Gastrocnemius medialis (tissue), 4 donors: ENCODE measurements around the gene CCNF. TPM values are rescaled to one million over a fixed set of nuclear protein-coding genes. Genes with fewer than 3 reads are reported as not detected.

ENCODE experiments used
- ATAC-seq, 2 donors: fragments of 150-250 bp; one replicate each; pipeline ENCODE4 v1.9.1; 2016
- DNase-seq, 2 donors: peaks; one replicate each; pipeline ENCODE4 v3.0.0-alpha.2; 2019
- H3K27ac ChIP-seq, 4 donors: fragments of 200-600 bp; sonication (generic); 1 replicate in 1 of 4; 2 replicates in 3 of 4; pipeline ENCODE4 v1.5.1; 2016 to 2018; ENCODE audit warnings: mild to moderate bottlenecking in 2 of 4, moderate library complexity in 1 of 4
- H3K27me3 ChIP-seq, 3 donors: fragments of 200-600 bp; sonication (generic) in 2 of 3; 1 replicate in 1 of 3; 2 replicates in 2 of 3; pipeline versions ENCODE4 v1.5.1 to v1.6.0; 2016 to 2019; ENCODE audit warnings: mild to moderate bottlenecking in 1 of 3, moderate library complexity in 1 of 3
- H3K36me3 ChIP-seq, 2 donors: fragments of 200-600 bp; sonication (generic) in 1 of 2; one replicate each; pipeline ENCODE4 v1.5.1; 2017 to 2018
- H3K4me1 ChIP-seq, 2 donors: fragments of 200-600 bp; sonication (generic) in 1 of 2; one replicate each; pipeline ENCODE4 v1.5.1; 2016 to 2017; ENCODE audit warnings: mild to moderate bottlenecking in 2 of 2
- H3K4me3 ChIP-seq, 4 donors: fragments of 200-600 bp; sonication (generic) in 3 of 4; 1 replicate in 1 of 4; 2 replicates in 3 of 4; pipeline ENCODE4 v1.5.1; 2016 to 2019; ENCODE audit warnings: mild to moderate bottlenecking in 2 of 4
- H3K9me3 ChIP-seq, 3 donors: fragments of 200-600 bp; sonication (generic) in 2 of 3; 1 replicate in 1 of 3; 2 replicates in 2 of 3; pipeline ENCODE4 v1.5.1; 2016 to 2019
- CTCF ChIP-seq, 5 experiments: fragments of 450-650 bp in 3 of 5; fragments of 200-600 bp in 2 of 5; sonication (generic) in 2 of 5; IDR thresholded peaks in 4 of 5; conservative IDR thresholded peaks in 1 of 5; 1 replicate in 4 of 5; 2 replicates in 1 of 5; pipeline ENCODE4 v1.5.1; 2016 to 2019; ENCODE audit warnings: antibody characterized with exemption in 5 of 5, mild to moderate bottlenecking in 3 of 5, moderate library complexity in 3 of 5
- POLR2A ChIP-seq, 2 donors: fragments of 450-650 bp; IDR thresholded peaks; one replicate each; pipeline ENCODE4 v1.6.1; 2017; ENCODE audit warnings: antibody characterized with exemption in 2 of 2, mild to moderate bottlenecking in 2 of 2, moderate library complexity in 2 of 2
- in situ Hi-C, 4 donors: fragments of 200-750 bp; cut with MboI; loops; one replicate each; pipeline versions ENCODE4 v1.15.0 to v1.8.0; 2017; ENCODE audit warnings: low sequenced_read_pairs in 4 of 4
- intact Hi-C: fragments of 100-400 bp; cut with DNase I; formaldehyde crosslinking; loops from one replicate; pipeline ENCODE4 v1.15.1; 2023; ENCODE audit warnings: low total_unique reads
- total RNA-seq, 4 donors: library from RNA; depleted of rRNA; stranded (reverse); fragments of >200 nt; gene quantifications; one replicate each; pipeline versions ENCODE4 v1.1.0 to v1.2.3, GENCODE V29; 2016

CCNF gene
- total RNA-seq, 4 donors from 2014 or later, result 1.8 to 3.6 (median 2.4) TPM

GRCh38 chr16:2452650-2453049, 23.4 kb downstream of the CCNF start:
- in situ Hi-C loops (no loop called here), intact Hi-C loops (no loop called here)
- ATAC-seq (no peak), DNase-seq (no peak)
- Histone ChIP-seq H3K36me3 (no peaks in the 10 kb centered on the region), H3K9me3 (no peaks in the 10 kb centered on the region), H3K4me3 (no peak overlapping the region), H3K4me1 (no peaks in the 10 kb centered on the region), H3K27ac (no peak overlapping the region), H3K27me3 (no peaks in the 10 kb centered on the region)
- TF ChIP-seq CTCF (IDR thresholded peaks at IDR 0.05 in 4 of 5, conservative IDR thresholded peaks at IDR 0.05 in 1 of 5) (no peak), POLR2A (IDR thresholded peaks at IDR 0.05) (no peak)

GRCh38 chr16:2455081-2455845, 26.0 kb downstream of the CCNF start:
- no peaks in the 10 kb centered on the region for H3K36me3 ChIP-seq
- intact Hi-C loops, result no loop called here

GRCh38 chr16:2456551-2457153, 27.4 kb downstream of the CCNF start:
- Histone ChIP-seq H3K4me1 (peaks cover 4 to 13% of the 10 kb centered on the region in 2 donors), H3K4me3 (no peak overlapping the region), H3K36me3 (no peaks in the 10 kb centered on the region), H3K27ac (no peak overlapping the region), H3K27me3 (no peaks in the 10 kb centered on the region), H3K9me3 (no peaks in the 10 kb centered on the region)
- DNase-seq, result no peak
- intact Hi-C loops (no loop called here), in situ Hi-C loops (no loop called here)
- TF ChIP-seq POLR2A (IDR thresholded peaks at IDR 0.05), result no peak
- TF ChIP-seq CTCF (IDR thresholded peaks at IDR 0.05 in 4 of 5, conservative IDR thresholded peaks at IDR 0.05 in 1 of 5), result no peak
- no peak for ATAC-seq

More at GRCh38 chr16:2455081-2455845, 26.0 kb downstream of the CCNF start:
- in situ Hi-C loops, result no loop called here
- no peaks in the 10 kb centered on the region for H3K27me3 ChIP-seq
- TF ChIP-seq POLR2A (IDR thresholded peaks at IDR 0.05), result no peak
- TF ChIP-seq CTCF (IDR thresholded peaks at IDR 0.05 in 4 of 5, conservative IDR thresholded peaks at IDR 0.05 in 1 of 5), result no peak
- no peak for DNase-seq
- H3K9me3 ChIP-seq, result no peaks in the 10 kb centered on the region
- H3K4me1 ChIP-seq, result peaks cover 2 to 10% of the 10 kb centered on the region in 2 donors
- no peak overlapping the region for H3K27ac ChIP-seq
- no peak for ATAC-seq
- no peak overlapping the region for H3K4me3 ChIP-seq

GRCh38 chr16:2457267-2457666, 28.0 kb downstream of the CCNF start:
- Histone ChIP-seq H3K27ac (no peak overlapping the region), H3K36me3 (no peaks in the 10 kb centered on the region), H3K4me3 (no peak overlapping the region), H3K27me3 (no peaks in the 10 kb centered on the region), H3K4me1 (peaks cover 4 to 13% of the 10 kb centered on the region in 2 donors), H3K9me3 (no peaks in the 10 kb centered on the region)
- intact Hi-C loops (no loop called here), in situ Hi-C loops (no loop called here)
- ATAC-seq, result no peak
- DNase-seq, result no peak
- TF ChIP-seq POLR2A (IDR thresholded peaks at IDR 0.05) (no peak), CTCF (IDR thresholded peaks at IDR 0.05 in 4 of 5, conservative IDR thresholded peaks at IDR 0.05 in 1 of 5) (no peak)
